GM19438 (cell line): Measurements from ENCODE around the gene MALSU1.
A peak's percentile ranks its signal among the peaks of the same experiment; 100 is the strongest.
"Not testable (repeated sequence)": the region's sequence is repeated elsewhere in the genome, so short reads cannot be mapped to it uniquely, and the experiment has no call there.

Source experiments
- ATAC-seq: cut with Tn5 transposase; IDR thresholded peaks from one replicate; pipeline ENCODE4 v1.9.1; 2021; ENCODE audit warnings: low read depth; ENCODE audit not compliant: unreplicated experiment

The MALSU1 gene

GRCh38 chr7:23285657-23286646, 13.2 kb upstream of the MALSU1 start:
- ATAC-seq, result no peak

- ATAC-seq, result no peak
Measured at GRCh38 chr7:23287612-23288011, 11.5 kb upstream of the MALSU1 start.

DNA sequence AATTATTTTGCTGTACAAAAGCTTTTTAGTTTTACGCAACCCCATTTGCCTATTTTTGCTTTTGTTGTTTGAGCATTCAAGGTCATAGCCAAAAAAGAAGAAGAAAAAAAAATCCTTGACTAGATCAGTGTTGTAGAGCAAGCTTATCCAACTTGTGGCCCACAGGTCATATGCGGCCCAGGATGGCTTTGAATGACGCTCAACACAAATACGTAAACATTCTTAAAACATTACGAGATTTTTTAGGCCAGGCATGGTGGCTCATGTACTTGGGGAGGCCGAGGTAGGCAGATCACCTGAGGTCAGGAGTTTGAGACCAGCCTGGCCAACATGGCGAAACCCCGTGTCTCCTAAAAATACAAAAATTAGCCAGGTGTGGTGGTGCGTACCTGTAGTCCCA, 8.1 kb upstream of the MALSU1 start:
- no peak for ATAC-seq

- no peak for ATAC-seq
Measured at GRCh38 chr7:23291957-23292560, 7.1 kb upstream of the MALSU1 start.

DNA sequence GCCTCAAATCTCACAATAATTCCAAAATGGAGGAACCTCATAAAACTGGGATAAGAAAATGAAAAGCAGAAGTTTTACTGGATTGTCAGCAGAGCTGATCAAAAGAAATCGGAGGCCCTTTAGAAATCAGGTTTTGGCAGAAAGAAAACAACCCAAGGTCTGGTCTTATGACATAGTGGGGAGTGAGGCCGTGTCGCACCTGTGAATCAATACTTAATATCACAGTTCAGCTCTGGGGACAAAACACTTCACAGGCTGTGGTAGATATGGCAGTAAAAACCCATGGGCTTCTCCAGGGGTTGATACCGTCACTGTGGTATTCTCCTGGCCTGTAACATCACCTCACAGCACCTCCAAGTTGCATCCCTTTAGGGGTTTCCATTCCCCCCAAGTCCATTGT, 6.5 kb upstream of the MALSU1 start:
- ATAC-seq, result no peak

DNA sequence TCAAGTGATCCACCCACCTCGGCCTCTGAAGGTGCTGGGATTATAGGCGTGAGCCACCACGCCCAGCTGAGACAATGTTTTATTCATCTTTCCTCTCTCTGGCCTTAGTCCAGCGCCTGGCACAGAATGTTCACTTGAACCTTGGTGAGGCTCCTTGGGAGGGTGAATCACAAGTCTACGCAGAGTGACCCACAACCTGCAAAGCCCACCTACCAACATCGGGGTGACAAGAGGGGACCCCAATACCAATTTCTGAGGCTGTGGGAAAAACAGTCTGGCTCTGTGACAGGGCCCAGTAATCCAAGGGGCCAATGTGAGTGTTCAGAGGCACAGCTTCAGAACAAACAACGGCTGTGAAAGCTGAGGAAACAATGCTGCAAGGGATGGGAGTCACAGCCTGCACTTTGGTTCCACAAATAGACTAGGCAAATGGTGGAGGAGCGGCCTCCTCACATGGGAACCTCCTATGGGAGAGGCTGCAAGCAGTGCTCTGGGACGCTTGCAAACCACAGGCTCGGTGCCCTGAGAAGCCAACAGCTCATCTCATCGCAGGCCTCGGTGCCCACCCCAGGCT, 5.6 kb upstream of the MALSU1 start:
- no peak for ATAC-seq

DNA sequence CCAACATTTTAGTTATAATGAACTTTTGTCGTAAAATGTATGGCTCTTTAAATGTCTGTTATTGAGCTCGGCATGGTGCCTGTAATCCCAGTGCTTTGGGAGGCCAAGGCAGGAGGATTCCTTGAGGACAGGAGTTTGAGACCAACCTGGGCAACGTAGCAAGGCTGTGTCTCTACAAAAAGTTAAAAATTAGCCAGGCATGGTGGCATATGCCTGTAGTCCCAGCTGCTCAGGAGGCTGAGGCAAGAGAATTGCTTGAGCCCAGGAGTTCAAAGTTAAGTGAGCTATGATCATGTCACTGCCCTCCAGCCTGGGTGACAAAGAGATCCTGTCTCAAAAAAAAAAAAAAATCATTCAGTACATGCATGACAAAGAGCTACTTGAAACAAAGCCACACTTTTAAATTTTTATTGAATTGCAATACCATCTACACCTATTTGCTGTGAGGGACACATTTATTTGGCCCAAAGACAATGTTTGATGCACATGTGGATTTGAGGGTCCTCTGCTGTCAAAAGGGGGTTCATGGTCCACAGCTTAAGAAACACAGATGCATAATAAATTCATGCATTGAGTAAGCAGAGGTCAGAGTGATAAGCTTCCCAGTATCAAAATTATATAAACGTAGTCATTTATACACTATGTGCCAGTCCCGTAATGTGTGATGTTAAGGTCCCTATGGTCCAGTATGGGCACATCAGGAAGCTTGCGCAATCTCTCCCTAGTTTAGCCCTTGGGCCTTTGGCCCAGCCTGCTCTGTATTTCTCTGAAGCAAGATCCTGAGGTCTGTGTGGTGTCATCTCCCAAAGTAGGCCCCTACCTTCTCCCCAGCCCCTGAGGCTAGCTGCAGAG, 4.4 kb upstream of the MALSU1 start:
- ATAC-seq, result no peak

DNA sequence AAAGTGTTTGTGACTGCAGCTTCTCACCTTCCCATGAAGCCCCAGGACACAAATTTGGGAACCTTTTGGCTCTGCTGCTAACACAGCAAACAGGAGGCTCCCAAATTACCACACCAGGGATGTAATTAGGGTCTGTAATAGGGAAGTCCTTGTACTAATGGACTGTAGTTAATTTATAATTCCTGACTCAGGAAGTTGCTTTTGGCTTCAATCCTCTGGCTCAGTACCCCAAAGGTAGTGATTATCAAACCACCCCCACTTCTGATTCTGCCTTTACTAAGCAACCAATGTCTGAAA, 3.8 kb upstream of the MALSU1 start:
- no peak for ATAC-seq

DNA sequence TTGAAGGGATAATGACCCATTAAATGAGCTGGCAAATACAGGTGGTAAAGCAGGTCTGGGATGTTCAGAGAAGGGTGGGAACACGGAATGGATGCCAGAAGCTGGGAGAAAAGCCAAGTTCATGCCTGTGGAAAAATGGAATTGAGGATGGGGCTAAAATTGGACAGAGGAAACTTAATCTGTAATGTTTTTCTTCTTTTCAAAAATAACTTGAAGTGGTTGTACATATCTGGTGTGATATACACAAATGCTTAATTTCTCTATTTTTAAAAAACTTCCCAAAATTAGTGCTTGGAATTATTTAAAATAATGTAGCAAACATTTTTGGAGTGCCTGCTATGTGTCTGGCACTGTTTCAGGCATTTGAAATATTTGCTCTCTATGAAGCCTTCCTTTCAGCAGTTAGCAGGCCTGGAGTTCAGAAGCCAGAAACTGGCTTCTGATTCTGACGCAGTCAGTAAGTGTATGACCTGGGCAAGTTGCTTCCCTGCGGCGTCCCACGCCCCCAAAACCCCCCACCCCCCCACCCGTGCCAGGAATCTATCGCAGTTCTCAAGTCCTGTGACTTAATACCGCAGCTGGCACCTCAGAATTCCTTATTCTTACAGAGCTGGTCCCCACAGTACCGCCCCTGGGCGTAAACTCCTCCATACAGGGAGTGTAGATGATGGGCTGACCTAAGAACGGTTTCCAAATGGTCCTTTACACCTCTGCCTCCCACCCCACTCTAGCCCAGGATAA, 828 bp upstream of the MALSU1 start:
- ATAC-seq, result no peak

GRCh38 chr7:23299770-23300300, 696 bp downstream of the MALSU1 start:
- peak; percentile 3 for ATAC-seq

DNA sequence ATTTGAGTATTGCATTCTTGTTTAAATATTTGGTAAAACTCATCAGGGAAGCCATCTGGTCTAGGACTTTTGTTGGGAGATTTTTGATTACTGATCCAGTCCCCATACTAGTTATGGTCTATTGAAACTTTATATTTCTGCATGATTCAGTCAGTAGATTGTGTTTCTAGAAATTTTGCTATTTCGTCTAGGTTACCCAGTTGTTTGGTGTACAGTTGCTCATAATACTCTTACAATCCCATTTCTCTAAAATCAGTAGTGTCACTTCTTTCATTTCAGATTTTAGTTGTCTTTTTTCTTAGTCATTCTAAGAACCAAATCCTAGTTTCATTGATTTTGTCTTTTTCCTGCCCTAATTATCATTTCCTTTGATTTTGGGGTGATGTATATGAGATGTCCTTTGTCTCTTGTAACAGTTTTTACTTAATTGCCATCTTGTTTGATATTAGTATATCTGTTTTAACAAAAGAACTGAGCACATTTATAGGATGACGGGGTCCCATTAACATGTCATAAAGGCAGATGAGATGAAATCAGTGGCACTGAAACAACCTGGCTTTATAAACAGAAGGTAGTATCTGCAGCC, 7.9 kb downstream of the MALSU1 start:
- ATAC-seq, result no peak

DNA sequence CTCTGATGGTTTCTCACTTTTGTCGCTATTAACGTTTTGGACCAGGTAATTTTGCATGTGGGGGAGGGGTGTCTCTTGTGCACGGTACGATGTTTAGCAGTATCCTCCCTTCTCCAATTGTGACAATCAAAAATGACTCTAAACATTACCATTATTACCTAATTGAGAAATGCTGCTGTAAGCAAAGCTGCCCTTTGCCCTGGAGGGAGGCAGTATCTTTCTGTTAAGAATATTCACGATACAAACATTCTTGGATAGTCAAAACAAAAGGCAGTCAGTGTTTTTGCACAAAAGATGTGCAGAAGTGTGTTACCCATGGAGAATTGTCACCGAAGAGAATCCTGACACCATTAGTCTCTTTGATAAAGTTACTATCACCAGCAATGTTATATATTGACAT, 9.6 kb downstream of the MALSU1 start:
- ATAC-seq, result no peak

DNA sequence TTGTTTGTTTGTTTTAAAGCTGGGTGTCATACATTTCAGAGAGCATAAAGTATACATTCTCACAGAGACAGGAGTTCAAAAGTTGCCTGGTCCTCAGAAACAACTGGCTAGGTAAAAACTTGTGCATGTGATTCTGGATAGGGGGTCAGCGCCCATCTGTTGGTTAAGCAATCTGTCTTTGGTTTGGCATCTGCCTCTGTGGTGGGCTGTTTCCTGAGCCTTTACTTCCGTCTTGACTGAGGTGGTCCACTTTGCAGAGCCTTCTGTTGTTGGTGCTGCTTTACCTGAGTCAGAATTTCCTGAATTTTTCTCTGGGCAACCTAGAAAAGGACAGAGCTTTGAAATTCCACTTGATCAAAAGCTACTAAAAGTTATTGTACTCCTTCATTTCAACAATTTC, 13.0 kb downstream of the MALSU1 start:
- ATAC-seq, result not testable (repeated sequence)

- ATAC-seq, result no peak
Measured at GRCh38 chr7:23315366-23315765, 16.2 kb downstream of the MALSU1 start.

- ATAC-seq, result no peak
Measured at GRCh38 chr7:23331132-23331531, 32.0 kb downstream of the MALSU1 start.

DNA sequence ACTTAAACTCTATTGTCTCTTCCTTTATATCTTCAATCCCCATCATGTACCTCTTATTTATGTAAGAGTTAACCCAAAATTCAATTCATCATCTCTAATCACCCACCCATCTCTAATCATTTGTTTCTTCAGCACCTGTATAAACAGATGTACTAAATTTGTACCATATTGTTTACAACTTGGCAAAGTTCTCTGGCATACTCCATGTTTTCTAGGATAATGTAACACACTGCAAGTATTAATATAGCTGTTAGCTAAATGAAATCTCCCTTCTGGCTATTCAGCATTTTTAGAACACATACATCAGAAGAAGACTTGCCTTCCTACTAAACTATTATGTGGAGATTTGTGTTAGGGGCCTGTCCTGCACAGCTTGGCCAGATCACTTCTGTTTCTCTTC, 33.1 kb downstream of the MALSU1 start:
- no peak for ATAC-seq

- ATAC-seq, result no peak
Measured at GRCh38 chr7:23332910-23333612, 33.9 kb downstream of the MALSU1 start.

- no peak for ATAC-seq
Measured at GRCh38 chr7:23333671-23334246, 34.6 kb downstream of the MALSU1 start.
